HepG2 (cell line): ENCODE results near the gene SLX9. TPM values are rescaled to one million over a fixed set of nuclear protein-coding genes. Genes with fewer than 3 reads are reported as not detected.

Experiments
- ATM ChIP-seq: fragments of 450-650 bp; IDR thresholded peaks from 2 replicates; pipeline ENCODE4 v1.7.1; 2017; ENCODE audit warnings: mild to moderate bottlenecking, borderline replicate concordance
- BRCA1 ChIP-seq: sonication (generic); formaldehyde crosslinking; IDR thresholded peaks from 2 replicates; pipeline ENCODE4 v1.4.0; 2020; ENCODE audit warnings: missing genetic modification reagents
- DNMT3B ChIP-seq: conservative IDR thresholded peaks from 2 replicates; pipeline ENCODE4 v1.6.1; 2016; ENCODE audit warnings: missing biosample characterization, control low read depth
- HCFC1 ChIP-seq: fragments of 150-350 bp; IDR thresholded peaks from 2 replicates; pipeline ENCODE4 v1.6.1; 2014; ENCODE audit warnings: low read depth, low read length
- KDM5B ChIP-seq: sonication (generic); formaldehyde crosslinking; IDR thresholded peaks from 2 replicates; pipeline ENCODE4 v1.4.0; 2020; ENCODE audit warnings: missing genetic modification reagents, mild to moderate bottlenecking, borderline replicate concordance
- MTF2 ChIP-seq: sonication (generic); formaldehyde crosslinking; IDR thresholded peaks from 2 replicates; pipeline ENCODE4 v1.5.0; 2020; ENCODE audit warnings: missing genetic modification reagents, borderline replicate concordance
- MYC ChIP-seq: sonication (generic); formaldehyde crosslinking; IDR thresholded peaks from 2 replicates; pipeline ENCODE4 v1.9.0; 2021; ENCODE audit warnings: missing genetic modification reagents, borderline replicate concordance
- NR2C2 ChIP-seq: sonication (generic); formaldehyde crosslinking; IDR thresholded peaks from 2 replicates; pipeline ENCODE4 v1.4.0; 2020; ENCODE audit warnings: missing genetic modification reagents, mild to moderate bottlenecking, moderate library complexity, borderline replicate concordance
- SALL1 ChIP-seq: sonication (generic); formaldehyde crosslinking; IDR thresholded peaks from 2 replicates; pipeline ENCODE4 v1.8.0; 2022; ENCODE audit warnings: mild to moderate bottlenecking, missing genetic modification reagents
- ZKSCAN5 ChIP-seq: sonication (generic); formaldehyde crosslinking; IDR thresholded peaks from 2 replicates; pipeline ENCODE4 v1.5.1; 2020; ENCODE audit warnings: mild to moderate bottlenecking, missing genetic modification reagents
- ZNF343 ChIP-seq: sonication (generic); formaldehyde crosslinking; IDR thresholded peaks from 2 replicates; pipeline ENCODE4 v1.4.0; 2020; ENCODE audit warnings: mild to moderate bottlenecking, missing genetic modification reagents
- ZNF589 ChIP-seq: sonication (generic); formaldehyde crosslinking; conservative IDR thresholded peaks from 2 replicates; pipeline ENCODE4 v1.8.0; 2022; ENCODE audit warnings: mild to moderate bottlenecking, moderate library complexity, missing genetic modification reagents
- ZNF646 ChIP-seq: sonication (generic); formaldehyde crosslinking; IDR thresholded peaks from 2 replicates; pipeline ENCODE4 v1.9.0; 2021; ENCODE audit warnings: mild to moderate bottlenecking, missing genetic modification reagents
- ZNF691 ChIP-seq: sonication (generic); formaldehyde crosslinking; IDR thresholded peaks from 2 replicates; pipeline ENCODE4 v1.4.0; 2020; ENCODE audit warnings: missing genetic modification reagents, low read depth, mild to moderate bottlenecking, borderline replicate concordance
- polyA plus RNA-seq, 8 experiments: library from polyadenylated mRNA; depleted of rRNA in 3 of 8; stranded (reverse) in 7 of 8; unstranded in 1 of 8; fragments of >200 nt; fragmentation: Illumina TruSeq in 4 of 8; extraction: Trizol in 4 of 8; gene quantifications; 2 replicates each; pipeline versions ENCODE4 v1.2.1 to v1.2.3, GENCODE V29; 2011 to 2016; ENCODE audit warnings: low read depth in 4 of 8, missing spikeins in 1 of 8, mixed read lengths in 1 of 8; ENCODE audit not compliant: insufficient read depth in 1 of 8
- total RNA-seq, 5 experiments: library from RNA; depleted of rRNA; stranded (reverse); fragments of >200 nt; fragmentation: Illumina TruSeq; extraction: Trizol; gene quantifications; 2 replicates each; pipeline ENCODE4 v1.2.3, GENCODE V29; 2016; ENCODE audit warnings: low read depth in 1 of 5
- TF ChIP-seq, protein P1 (sequence below): sonication (generic); formaldehyde crosslinking; IDR thresholded peaks from 2 replicates; pipeline ENCODE4 v1.5.0; 2020; ENCODE audit warnings: missing genetic modification reagents
- TF ChIP-seq, protein P2 (sequence below): conservative IDR thresholded peaks from 2 replicates; pipeline ENCODE4 v1.6.1; 2018; ENCODE audit warnings: missing genetic modification reagents

SLX9 gene
- total and polyA plus RNA-seq, 2 of the 13 experiments (the other 11 are each of a cell fraction or from before 2014, with no cell fraction given): 21.0 to 47.1 TPM

GRCh38 chr21:44992608-44993031 lies 52.8 kb downstream of the SLX9 start (continued):
- TF ChIP-seq DNMT3B: no peak
- TF ChIP-seq ZKSCAN5 (CRISPR knock-in tag): no peak
- no peak for TF ChIP-seq KDM5B (CRISPR knock-in tag)
- no peak for TF ChIP-seq ATM
- TF ChIP-seq, protein P1, sequence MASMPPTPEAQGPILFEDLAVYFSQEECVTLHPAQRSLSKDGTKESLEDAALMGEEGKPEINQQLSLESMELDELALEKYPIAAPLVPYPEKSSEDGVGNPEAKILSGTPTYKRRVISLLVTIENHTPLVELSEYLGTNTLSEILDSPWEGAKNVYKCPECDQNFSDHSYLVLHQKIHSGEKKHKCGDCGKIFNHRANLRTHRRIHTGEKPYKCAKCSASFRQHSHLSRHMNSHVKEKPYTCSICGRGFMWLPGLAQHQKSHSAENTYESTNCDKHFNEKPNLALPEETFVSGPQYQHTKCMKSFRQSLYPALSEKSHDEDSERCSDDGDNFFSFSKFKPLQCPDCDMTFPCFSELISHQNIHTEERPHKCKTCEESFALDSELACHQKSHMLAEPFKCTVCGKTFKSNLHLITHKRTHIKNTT (CRISPR knock-in tag): no peak
- 0 out of 2 replicates have a peak, but pooled peaks have one; percentile 39 for TF ChIP-seq MTF2
- TF ChIP-seq, protein P2, sequence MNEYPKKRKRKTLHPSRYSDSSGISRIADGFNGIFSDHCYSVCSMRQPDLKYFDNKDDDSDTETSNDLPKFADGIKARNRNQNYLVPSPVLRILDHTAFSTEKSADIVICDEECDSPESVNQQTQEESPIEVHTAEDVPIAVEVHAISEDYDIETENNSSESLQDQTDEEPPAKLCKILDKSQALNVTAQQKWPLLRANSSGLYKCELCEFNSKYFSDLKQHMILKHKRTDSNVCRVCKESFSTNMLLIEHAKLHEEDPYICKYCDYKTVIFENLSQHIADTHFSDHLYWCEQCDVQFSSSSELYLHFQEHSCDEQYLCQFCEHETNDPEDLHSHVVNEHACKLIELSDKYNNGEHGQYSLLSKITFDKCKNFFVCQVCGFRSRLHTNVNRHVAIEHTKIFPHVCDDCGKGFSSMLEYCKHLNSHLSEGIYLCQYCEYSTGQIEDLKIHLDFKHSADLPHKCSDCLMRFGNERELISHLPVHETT (CRISPR knock-in tag): no peak
- TF ChIP-seq ZNF646 (CRISPR knock-in tag): no peak
- peak; percentile 29; the same call in 1 of the 2 replicates for TF ChIP-seq NR2C2
- TF ChIP-seq SALL1 (CRISPR knock-in tag): peak; percentile 42
- peak; percentile 49 for TF ChIP-seq MYC (CRISPR knock-in tag)
- no peak for TF ChIP-seq ZNF343 (CRISPR knock-in tag)
- TF ChIP-seq HCFC1: no peak
- TF ChIP-seq ZNF691: 0 out of 2 replicates have a peak, but pooled peaks have one; percentile 17
- TF ChIP-seq BRCA1: no peak
- no peak for TF ChIP-seq ZNF589
